K562 (cell line): ENCODE measurements around the gene NHSL2. TPM values are rescaled to one million over a fixed set of nuclear protein-coding genes. Genes with fewer than 3 reads are reported as not detected.

Experiments used
- ATAC-seq: fragments of 200-7000 bp; cut with Tn5 transposase; 3 replicates; pipeline ENCODE4 v1.9.1; 2020; ENCODE audit warnings: moderate library complexity
- BruUV-seq: library from RNA; stranded (reverse); fragments of 400-500 nt; replicated peaks from 2 replicates; lab custom pipeline; 2021; lab: Mats Ljungman, UMichigan
- CTCF ChIA-PET: fragments of 300-600 bp; formaldehyde crosslinking; extraction: SDS; loops from one replicate; lab custom pipeline; 2021; ENCODE audit warnings: low intra/inter-chr PET ratio; lab: Yijun Ruan, JAX
- POLR2A ChIA-PET: fragments of 300-600, 350-650 bp; sonication (Branson Sonifier 250); formaldehyde crosslinking; extraction: SDS; loops from one replicate; lab custom pipeline; 2021; ENCODE audit warnings: antibody characterized with exemption, inconsistent platforms; lab: Yijun Ruan, JAX
- DNase-seq, 4 experiments: peaks; one replicate each; pipeline versions ENCODE4 v3.0.0 to v3.0.0-alpha.2; 2011 to 2018; ENCODE audit warnings: low spot score in 3 of 4, mixed read lengths in 3 of 4; ENCODE audit errors: extremely low read depth in 1 of 4
- FAIRE-seq: peaks from 2 replicates; lab custom pipeline; 2011; peaks lifted over from hg19 to GRCh38; lab: Jason Lieb, UNC
- H2AFZ ChIP-seq: 2 replicates; pipeline ENCODE4 v1.6.0; 2011; ENCODE audit warnings: low read depth, low read length, control low read depth, inconsistent platforms
- H3K27ac ChIP-seq: fragments of 200-600 bp; 3 replicates; pipeline ENCODE4 v1.8.0; 2011; ENCODE audit warnings: low read depth, mild to moderate bottlenecking, control low read depth, inconsistent platforms, low read length, moderate library complexity, mixed read lengths; ENCODE audit errors: extremely low read depth
- H3K27me3 ChIP-seq, 2 experiments: fragments of 300-600 bp in 1 of 2; 2 replicates in 1 of 2; 3 replicates in 1 of 2; pipeline versions ENCODE4 v1.6.0 to v1.8.0; 2011; ENCODE audit warnings: inconsistent platforms in 2 of 2, low read length in 2 of 2, mild to moderate bottlenecking in 1 of 2, mixed read lengths in 1 of 2, moderate library complexity in 1 of 2; ENCODE audit not compliant: control insufficient read depth in 2 of 2, insufficient read depth in 2 of 2
- H3K36me3 ChIP-seq: fragments of 300-600 bp; 3 replicates; pipeline ENCODE4 v1.8.0; 2011; ENCODE audit warnings: mild to moderate bottlenecking, low read length, inconsistent platforms; ENCODE audit not compliant: control insufficient read depth, insufficient read depth
- H3K4me1 ChIP-seq, 2 experiments: fragments of 200-600 bp in 1 of 2; replicated peaks in 1 of 2; 2 replicates in 1 of 2; 3 replicates in 1 of 2; pipeline versions ENCODE4 v1.5.1 to v1.8.0; 2011; ENCODE audit warnings: inconsistent platforms in 2 of 2, low read length in 2 of 2, mild to moderate bottlenecking in 1 of 2, mixed read lengths in 1 of 2, moderate library complexity in 1 of 2; ENCODE audit not compliant: control insufficient read depth in 2 of 2, insufficient read depth in 2 of 2
- H3K4me2 ChIP-seq: 2 replicates; pipeline ENCODE4 v1.6.1; 2011; ENCODE audit warnings: low read length, control low read depth, inconsistent platforms, mixed read lengths; ENCODE audit not compliant: insufficient read depth
- H3K4me3 ChIP-seq: fragments of 200-600 bp; sonication (generic), shearing (Covaris generic); 2 replicates; pipeline ENCODE4 v1.5.1; 2016; ENCODE audit warnings: control low read depth, inconsistent platforms
- H3K79me2 ChIP-seq: fragments of 200-600 bp; 3 replicates; pipeline ENCODE4 v1.8.0; 2011; ENCODE audit warnings: low read length, inconsistent platforms; ENCODE audit not compliant: control insufficient read depth, insufficient read depth
- H3K9ac ChIP-seq, 2 experiments: 2 replicates each; pipeline versions ENCODE4 v1.6.0 to v1.6.1; 2011; ENCODE audit warnings: low read depth in 2 of 2, low read length in 2 of 2, control low read depth in 1 of 2, inconsistent platforms in 1 of 2, mild to moderate bottlenecking in 1 of 2, mixed read lengths in 1 of 2; ENCODE audit not compliant: insufficient read depth in 1 of 2
- H3K9me1 ChIP-seq: one replicate; pipeline ENCODE4 v1.6.0; 2011; ENCODE audit warnings: inconsistent platforms, mild to moderate bottlenecking, low read length, moderate library complexity; ENCODE audit not compliant: control insufficient read depth, insufficient read depth
- H3K9me3 ChIP-seq: replicated peaks from 2 replicates; pipeline ENCODE4 v1.5.1; 2011; ENCODE audit warnings: low read depth, low read length, inconsistent platforms; ENCODE audit not compliant: control insufficient read depth, insufficient read depth
- H4K20me1 ChIP-seq: replicated peaks from 2 replicates; pipeline ENCODE4 v1.6.1; 2011; ENCODE audit warnings: low read length, inconsistent platforms, mixed read lengths; ENCODE audit not compliant: control insufficient read depth, insufficient read depth
- EP300 ChIP-seq: IDR thresholded peaks from 2 replicates; pipeline ENCODE4 v1.6.1; 2012; ENCODE audit warnings: low read length, improper control_type of control experiment
- L3MBTL2 ChIP-seq: fragments of 450-650 bp; IDR thresholded peaks from 2 replicates; pipeline ENCODE4 v1.6.1; 2016; ENCODE audit warnings: mild to moderate bottlenecking, moderate library complexity
- MEF2D ChIP-seq: conservative IDR thresholded peaks from 2 replicates; pipeline ENCODE4 v1.6.1; 2016; ENCODE audit warnings: low read depth, missing genetic modification characterization, missing compliant biosample characterization
- NELFE ChIP-seq: IDR thresholded peaks from 2 replicates; pipeline ENCODE4 v1.6.1; 2011; ENCODE audit warnings: mild to moderate bottlenecking; ENCODE audit not compliant: insufficient read depth, insufficient read length
- PPARD ChIP-seq: fragments of 250-450 bp; sonication (Bioruptor Pico); IDR thresholded peaks from 2 replicates; pipeline ENCODE4 v1.8.0; 2022; ENCODE audit warnings: inconsistent platforms, mild to moderate bottlenecking, moderate library complexity
- SIN3B ChIP-seq: fragments of 450-650 bp; IDR thresholded peaks from 2 replicates; pipeline ENCODE4 v1.6.1; 2017; ENCODE audit warnings: low read depth, mild to moderate bottlenecking, moderate library complexity
- SRSF1 ChIP-seq: fragments of 200-400 bp; formaldehyde crosslinking; IDR thresholded peaks from 2 replicates; pipeline ENCODE4 v1.6.1; 2017; ENCODE audit warnings: mild to moderate bottlenecking, low read depth, low read length, moderate library complexity
- STAT5B ChIP-seq: fragments of 250-450 bp; sonication (Bioruptor Pico); IDR thresholded peaks from 2 replicates; pipeline ENCODE4 v1.8.0; 2021; ENCODE audit warnings: mild to moderate bottlenecking, inconsistent platforms
- TAF1 ChIP-seq: IDR thresholded peaks from 2 replicates; pipeline ENCODE4 v1.6.1; 2011; ENCODE audit warnings: mild to moderate bottlenecking, low read length, moderate library complexity; ENCODE audit not compliant: insufficient read depth, control insufficient read depth, severe bottlenecking; ENCODE audit errors: extremely low read depth
- U2AF1 ChIP-seq: fragments of 200-400 bp; formaldehyde crosslinking; optimal IDR thresholded peaks from 2 replicates; pipeline ENCODE3; 2017; ENCODE audit warnings: mild to moderate bottlenecking, low read depth, low read length, moderate library complexity
- ZNF239 ChIP-seq: fragments of 250-450 bp; sonication (Bioruptor Pico); IDR thresholded peaks from 2 replicates; pipeline ENCODE4 v1.4.0; 2020; ENCODE audit warnings: mild to moderate bottlenecking
- WGBS: fragments of 100-300 bp; shearing (Covaris generic); methylation state at CpG from one replicate; pipeline ENCODE4 v1.1.6; 2016; ENCODE audit warnings: low coverage, mixed read lengths; ENCODE audit not compliant: insufficient coverage; ENCODE audit errors: missing lambda C conversion rate; 5-methylcytosine and 5-hydroxymethylcytosine counted together
- in situ Hi-C: fragments of 300-500 bp; cut with MboI; formaldehyde crosslinking; loops from 4 replicates; pipeline ENCODE4 v1.15.0; 2018; ENCODE audit warnings: inconsistent platforms, mixed read lengths
- intact Hi-C: fragments of 100-400 bp; cut with micrococcal nuclease; formaldehyde crosslinking; loops from 2 replicates; pipeline ENCODE4 v1.14.2; 2022
- polyA plus RNA-seq, 8 experiments: library from polyadenylated mRNA; depleted of rRNA in 4 of 8; stranded (reverse) in 5 of 8; unstranded in 3 of 8; fragments of >200 nt; fragmentation: Nextera tagmentation in 2 of 8; fragmentation: Illumina TruSeq in 1 of 8; extraction: Ambion mirVana in 2 of 8; extraction: Trizol in 1 of 8; gene quantifications; 2 replicates each; pipeline versions ENCODE4 v1.2.1 to v1.2.3, GENCODE V29; 2011 to 2014; ENCODE audit warnings: inconsistent platforms in 1 of 8, missing spikeins in 1 of 8
- total RNA-seq, 7 experiments: library from RNA; depleted of rRNA in 6 of 7; stranded (reverse); fragments of >200 nt in 6 of 7; fragmentation: Illumina TruSeq in 2 of 7; extraction: Trizol in 2 of 7; gene quantifications; 2 replicates each; pipeline versions ENCODE4 v1.2.1 to v1.2.3, GENCODE V29; 2011 to 2021; ENCODE audit warnings: low replicate concordance in 1 of 7
- TF ChIP-seq, protein P1 (sequence below): IDR thresholded peaks from 2 replicates; pipeline ENCODE4 v1.6.1; 2014; ENCODE audit warnings: antibody characterized with exemption

The NHSL2 gene
- total and polyA plus RNA-seq, 9 of the 15 experiments (the other 6 are each of a cell fraction or from before 2014, with no cell fraction given): 0.02 TPM; not detected in 8

DNA sequence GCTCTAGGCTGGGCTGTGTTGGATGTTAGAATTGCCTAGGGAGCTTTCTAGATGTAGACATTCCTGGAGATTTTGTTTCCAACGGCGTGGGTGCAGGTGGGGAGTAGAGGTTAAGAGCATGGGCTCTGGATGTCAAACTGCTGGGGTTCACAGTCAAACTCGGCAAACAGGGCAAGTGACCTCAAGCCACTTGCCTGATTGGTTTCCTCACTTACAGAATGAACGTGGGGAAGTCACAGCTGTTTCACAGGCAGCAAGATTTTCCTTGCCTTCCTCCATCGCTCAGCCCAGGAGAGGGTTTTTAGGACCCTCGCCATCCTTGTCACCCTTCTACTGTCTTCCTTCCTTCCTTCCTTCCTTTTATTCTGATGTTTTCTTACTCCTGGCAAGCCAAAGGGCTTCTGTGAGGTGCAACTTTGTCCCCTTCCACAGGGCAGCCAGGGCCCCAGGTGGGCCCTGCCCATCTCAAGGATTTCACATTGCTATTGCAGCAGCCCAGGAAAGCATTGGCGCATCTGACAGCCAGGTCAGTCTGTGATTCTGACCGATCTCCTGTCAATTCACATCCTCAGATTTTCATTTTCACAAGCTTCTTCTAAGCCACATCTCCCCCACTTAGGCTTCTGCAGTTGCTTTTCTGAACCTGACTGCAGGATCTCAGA, 214.0 kb downstream of the NHSL2 start (continued):
- TF ChIP-seq, protein P1, sequence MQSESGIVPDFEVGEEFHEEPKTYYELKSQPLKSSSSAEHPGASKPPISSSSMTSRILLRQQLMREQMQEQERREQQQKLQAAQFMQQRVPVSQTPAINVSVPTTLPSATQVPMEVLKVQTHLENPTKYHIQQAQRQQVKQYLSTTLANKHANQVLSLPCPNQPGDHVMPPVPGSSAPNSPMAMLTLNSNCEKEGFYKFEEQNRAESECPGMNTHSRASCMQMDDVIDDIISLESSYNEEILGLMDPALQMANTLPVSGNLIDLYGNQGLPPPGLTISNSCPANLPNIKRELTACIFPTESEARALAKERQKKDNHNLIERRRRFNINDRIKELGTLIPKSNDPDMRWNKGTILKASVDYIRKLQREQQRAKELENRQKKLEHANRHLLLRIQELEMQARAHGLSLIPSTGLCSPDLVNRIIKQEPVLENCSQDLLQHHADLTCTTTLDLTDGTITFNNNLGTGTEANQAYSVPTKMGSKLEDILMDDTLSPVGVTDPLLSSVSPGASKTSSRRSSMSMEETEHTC: no peak
- no peak for TF ChIP-seq SRSF1
- TF ChIP-seq ZNF239 (CRISPR knock-in tag): no peak

DNA sequence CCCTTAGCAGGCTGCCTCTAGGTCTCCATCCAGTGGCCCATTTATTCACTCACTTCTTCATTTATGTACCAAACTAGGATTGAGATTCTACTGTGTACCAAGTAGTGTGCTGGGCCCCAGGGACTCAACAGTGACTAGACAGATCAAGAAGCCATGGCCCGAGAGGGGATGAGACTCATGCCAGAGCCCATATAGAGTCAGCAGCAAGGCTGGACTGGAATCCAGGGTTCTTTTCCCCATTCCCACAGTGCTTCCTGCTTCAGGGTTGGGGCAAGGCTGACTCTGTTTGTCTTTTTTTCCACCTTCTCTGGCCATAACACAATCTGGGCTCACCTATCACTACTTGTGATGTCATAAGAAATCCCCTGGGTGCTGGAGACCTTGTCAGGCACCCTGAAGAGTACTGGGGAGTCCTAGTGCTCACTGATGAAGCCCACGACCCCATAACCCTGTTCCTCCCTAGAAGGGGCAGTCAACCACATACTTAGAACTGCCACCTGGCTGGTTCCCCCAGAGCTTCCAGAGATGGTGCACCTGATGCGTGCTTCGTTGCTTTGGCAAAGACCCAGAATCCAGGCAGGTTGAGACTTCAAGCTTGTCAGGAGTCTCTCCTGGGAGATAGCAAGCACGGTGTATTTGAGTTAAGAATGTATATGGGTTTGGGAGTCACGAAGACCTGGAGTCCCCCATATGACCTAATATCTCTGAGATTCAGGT, 214.8 kb downstream of the NHSL2 start:
- H3K4me2 ChIP-seq: no peak overlapping the region
- intact Hi-C loops (loop anchor here (1.0 to 2.0 kb wide), 2 partner anchors 107 to 126 kb away; no protein-coding TSS in a partner anchor), in situ Hi-C loops (no loop called here)
- H3K79me2 ChIP-seq: no peaks in the 10 kb centered on the region
- H3K9me1 ChIP-seq: no peaks in the 10 kb centered on the region
- no peak for TF ChIP-seq STAT5B
- no peak for TF ChIP-seq U2AF1
- no peak for TF ChIP-seq PPARD (CRISPR knock-in tag)
- TF ChIP-seq L3MBTL2: no peak
- no peak for TF ChIP-seq MEF2D
- no peak for TF ChIP-seq TAF1
- no peak for TF ChIP-seq EP300
- TF ChIP-seq SIN3B: no peak
- TF ChIP-seq NELFE: no peak
- no peak for FAIRE-seq
- H4K20me1 ChIP-seq: peaks cover 3% of the 10 kb centered on the region; the same call in 1 of the 2 replicates
- no peak overlapping the region for H3K27ac ChIP-seq
- no peak overlapping the region for H3K4me3 ChIP-seq
- peaks cover 0 to 27% of the 10 kb centered on the region in 2 experiments; a peak in 3 of 5 replicates for H3K27me3 ChIP-seq
- no peaks in the 10 kb centered on the region for H3K9me3 ChIP-seq
- H3K4me1 ChIP-seq: no peaks in the 10 kb centered on the region
- DNase-seq: no peak
- no peaks in the 10 kb centered on the region for H3K36me3 ChIP-seq
- WGBS: 0% methylated on average over 6 of the region's 6 CpGs
- no peak overlapping the region for H2AFZ ChIP-seq
- no peak overlapping the region for H3K9ac ChIP-seq
- BruUV-seq: no TSS peak
- ChIA-PET CTCF (interaction anchor here (1.8 kb wide), 1 partner anchor 107 kb away, joined by 8 read pairs; no protein-coding TSS in a partner anchor), POLR2A (interaction anchor here (1.0 kb wide), 1 partner anchor 107 kb away, joined by 4 read pairs; no protein-coding TSS in a partner anchor)
- ATAC-seq: no peak
